BJ (cell line): ENCODE results near the gene AP5Z1. TPM values are rescaled to one million over a fixed set of nuclear protein-coding genes. Genes with fewer than 3 reads are reported as not detected.
A peak's percentile ranks its signal among the peaks of the same experiment; 100 is the strongest.

Experiments
- CTCF ChIA-PET: fragments of 350-600 bp; formaldehyde crosslinking; extraction: SDS; loops from one replicate; lab custom pipeline; 2021; ENCODE audit warnings: antibody characterized with exemption, inconsistent platforms; lab: Yijun Ruan, JAX
- POLR2A ChIA-PET: fragments of 300-600 bp; sonication (Branson Sonifier 250); formaldehyde crosslinking; extraction: SDS; loops from one replicate; lab custom pipeline; 2021; ENCODE audit warnings: antibody characterized with exemption; lab: Charles Lee
- DNase-seq: peaks from one replicate; pipeline ENCODE4 v3.0.0-alpha.2; 2011; ENCODE audit warnings: low read depth
- H3K27me3 ChIP-seq: 2 replicates; pipeline ENCODE4 v1.6.0; 2011; ENCODE audit warnings: low read length; ENCODE audit not compliant: control insufficient read depth, insufficient read depth
- H3K36me3 ChIP-seq: 2 replicates; pipeline ENCODE4 v1.5.1; 2011; ENCODE audit warnings: low read length; ENCODE audit not compliant: control insufficient read depth, insufficient read depth
- H3K4me3 ChIP-seq: 2 replicates; pipeline ENCODE4 v1.5.1; 2011; ENCODE audit warnings: low read depth, mild to moderate bottlenecking, control low read depth, low read length
- polyA plus RNA-seq: library from polyadenylated mRNA; depleted of rRNA; stranded (reverse); fragments of >200 nt; gene quantifications from 2 replicates; pipeline ENCODE4 v1.2.3, GENCODE V29; 2011
- TF ChIP-seq, protein P1 (sequence below): IDR thresholded peaks from 2 replicates; pipeline ENCODE4 v1.5.1; 2011; ENCODE audit warnings: low read depth, mild to moderate bottlenecking, control low read depth, inconsistent platforms, low read length, moderate library complexity; ENCODE audit not compliant: insufficient read depth

The AP5Z1 gene
- polyA plus RNA-seq, 1 experiment, result 27.3 TPM

DNA sequence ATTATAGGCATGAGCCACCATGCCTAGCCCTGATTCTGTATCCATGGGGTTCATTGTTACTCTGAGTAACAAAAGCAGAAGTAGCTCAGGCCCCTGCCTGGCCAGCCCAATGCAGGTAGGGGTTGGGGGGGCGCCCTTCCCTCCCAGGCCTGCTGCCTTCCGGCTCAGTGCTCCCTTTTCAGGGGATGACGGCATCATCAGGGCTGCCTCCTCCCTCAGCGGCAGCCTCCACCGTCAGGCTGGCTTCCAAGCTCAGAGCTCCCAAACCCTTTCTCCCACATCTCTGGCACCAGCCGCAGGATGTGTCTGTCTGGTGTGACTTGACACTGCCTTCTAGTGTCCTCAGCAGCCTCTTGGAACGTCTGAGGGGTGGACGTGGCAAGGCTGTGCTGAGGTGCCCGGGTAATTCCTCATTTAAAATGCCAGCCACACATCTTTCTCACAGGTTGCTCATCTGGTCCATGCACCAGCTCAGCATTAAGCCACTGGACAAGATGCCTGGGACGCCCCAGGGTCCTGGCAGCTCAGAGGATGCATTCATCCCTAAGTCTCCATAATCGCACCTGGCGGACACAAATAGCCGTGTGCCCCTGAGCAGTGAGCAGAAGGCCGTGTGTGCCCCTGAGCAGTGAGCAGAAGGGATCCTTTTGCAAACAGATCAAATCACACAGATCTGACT, 48.2 kb downstream of the AP5Z1 start:
- ChIA-PET POLR2A (no interaction called here), CTCF (interaction anchor here (1.0 kb wide), 1 partner anchor 25 kb away, joined by 4 read pairs; no protein-coding TSS in a partner anchor)
- Histone ChIP-seq H3K36me3 (no peaks in the 10 kb centered on the region), H3K4me3 (no peak overlapping the region), H3K27me3 (no peaks in the 10 kb centered on the region)
- TF ChIP-seq, protein P1, sequence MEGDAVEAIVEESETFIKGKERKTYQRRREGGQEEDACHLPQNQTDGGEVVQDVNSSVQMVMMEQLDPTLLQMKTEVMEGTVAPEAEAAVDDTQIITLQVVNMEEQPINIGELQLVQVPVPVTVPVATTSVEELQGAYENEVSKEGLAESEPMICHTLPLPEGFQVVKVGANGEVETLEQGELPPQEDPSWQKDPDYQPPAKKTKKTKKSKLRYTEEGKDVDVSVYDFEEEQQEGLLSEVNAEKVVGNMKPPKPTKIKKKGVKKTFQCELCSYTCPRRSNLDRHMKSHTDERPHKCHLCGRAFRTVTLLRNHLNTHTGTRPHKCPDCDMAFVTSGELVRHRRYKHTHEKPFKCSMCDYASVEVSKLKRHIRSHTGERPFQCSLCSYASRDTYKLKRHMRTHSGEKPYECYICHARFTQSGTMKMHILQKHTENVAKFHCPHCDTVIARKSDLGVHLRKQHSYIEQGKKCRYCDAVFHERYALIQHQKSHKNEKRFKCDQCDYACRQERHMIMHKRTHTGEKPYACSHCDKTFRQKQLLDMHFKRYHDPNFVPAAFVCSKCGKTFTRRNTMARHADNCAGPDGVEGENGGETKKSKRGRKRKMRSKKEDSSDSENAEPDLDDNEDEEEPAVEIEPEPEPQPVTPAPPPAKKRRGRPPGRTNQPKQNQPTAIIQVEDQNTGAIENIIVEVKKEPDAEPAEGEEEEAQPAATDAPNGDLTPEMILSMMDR, result no peak
- no peak for DNase-seq

DNA sequence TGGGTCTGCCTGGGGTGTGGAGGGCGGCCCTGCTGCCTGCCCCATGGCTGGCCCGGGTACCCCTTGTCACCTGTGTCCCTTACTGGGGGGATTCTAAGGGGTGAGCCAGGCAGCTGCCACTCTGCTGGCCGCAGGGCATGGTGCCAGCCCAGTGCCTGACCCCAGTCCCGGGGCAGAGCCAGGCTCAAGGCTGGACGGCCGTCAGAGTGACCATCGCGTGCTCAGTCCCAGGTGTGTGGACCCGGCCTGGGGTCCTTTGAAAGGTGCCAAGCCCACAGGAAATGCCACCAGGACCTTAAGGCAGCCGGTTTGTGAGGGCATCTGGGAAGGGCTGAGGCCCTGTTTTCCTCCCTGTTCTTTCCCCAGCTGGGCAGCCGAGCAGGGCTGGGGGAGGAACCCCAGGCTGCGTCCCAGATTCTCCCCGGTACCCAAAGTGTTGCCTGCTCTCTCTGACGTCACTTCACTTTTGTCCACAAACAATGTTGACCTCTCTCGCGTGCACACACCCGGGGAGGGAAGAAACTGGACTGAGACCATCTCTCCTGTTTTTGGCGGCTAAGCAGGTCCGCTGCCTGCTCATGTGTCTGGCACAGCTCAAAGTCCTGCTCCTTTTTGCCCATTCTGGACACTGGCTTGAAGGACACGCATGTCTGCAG, 48.8 kb downstream of the AP5Z1 start:
- DNase-seq, result no peak
- TF ChIP-seq, protein P1, result no peak
- ChIA-PET POLR2A (no interaction called here), CTCF (interaction anchor here (1.0 kb wide), 1 partner anchor 26 kb away, joined by 4 read pairs; no protein-coding TSS in a partner anchor)
- no peak overlapping the region for H3K4me3 ChIP-seq
- no peaks in the 10 kb centered on the region for H3K27me3 ChIP-seq
- no peaks in the 10 kb centered on the region for H3K36me3 ChIP-seq

DNA sequence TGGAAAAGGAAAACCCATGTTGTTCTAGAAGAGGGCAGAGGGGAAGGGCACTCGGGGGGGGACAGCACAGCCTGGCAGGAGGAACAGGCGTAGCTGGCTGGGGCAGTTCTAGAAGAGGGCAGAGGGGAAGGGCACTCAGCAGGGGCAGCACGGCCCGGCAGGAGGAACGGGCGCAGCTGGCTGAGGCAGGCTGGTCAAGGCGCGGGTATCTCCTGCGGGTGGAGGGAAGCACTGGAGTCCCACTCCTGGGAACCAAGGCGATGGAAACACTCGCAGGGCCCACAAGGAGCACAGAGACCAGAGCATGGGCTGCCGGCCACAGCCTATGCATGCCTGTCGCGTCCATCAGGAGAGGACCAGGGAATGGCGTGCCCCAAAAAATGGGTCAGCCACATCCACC, 49.7 kb downstream of the AP5Z1 start:
- CTCF ChIA-PET, result interaction anchor here (1.0 kb wide), 1 partner anchor 27 kb away, joined by 3 read pairs; no protein-coding TSS in a partner anchor

DNA sequence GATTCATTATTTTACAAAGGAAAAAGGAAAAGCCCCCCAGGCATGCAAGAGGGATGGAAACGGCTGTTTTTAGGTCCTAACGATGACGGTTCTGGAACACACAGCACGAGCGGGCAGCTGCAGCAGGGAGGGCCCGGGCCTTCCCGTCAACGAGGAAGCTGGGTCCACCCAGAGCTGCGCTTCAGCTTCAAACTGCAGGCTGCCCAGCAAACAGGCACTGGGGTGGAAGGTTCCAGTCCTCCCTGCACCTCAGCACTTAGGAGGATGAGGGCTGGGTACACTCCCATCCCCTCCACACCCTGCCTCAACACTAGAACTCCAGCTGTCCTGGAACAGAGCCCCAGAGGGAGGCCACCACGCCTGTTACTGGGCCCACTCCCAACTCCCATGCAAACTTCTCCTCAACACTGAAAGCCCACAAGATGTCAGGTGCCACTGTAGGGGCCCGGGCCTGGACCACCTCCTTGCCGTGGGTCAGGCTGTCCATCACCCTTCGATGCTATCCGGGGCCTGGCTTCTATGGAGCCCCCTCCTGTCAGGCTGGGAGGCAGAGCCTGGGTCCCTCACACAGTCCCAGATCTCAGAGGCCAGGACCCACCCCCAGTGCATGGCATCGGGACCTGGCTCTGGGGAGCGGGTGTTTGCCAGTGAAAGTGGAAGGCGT, 53.4 kb downstream of the AP5Z1 start:
- TF ChIP-seq, protein P1, result no peak
- H3K27me3 ChIP-seq, result no peaks in the 10 kb centered on the region
- CTCF ChIA-PET, result interaction anchor here (0.8 to 4.4 kb wide), 4 partner anchors 9 to 256 kb away, joined by 3 to 19 read pairs (median 8); partner anchors contain the start of gene RADIL
- POLR2A ChIA-PET, result no interaction called here
- DNase-seq, result no peak
- H3K36me3 ChIP-seq, result no peaks in the 10 kb centered on the region
- no peak overlapping the region for H3K4me3 ChIP-seq

More for the DNA sequence above, 49.7 kb downstream of the AP5Z1 start:
- DNase-seq, result no peak
- POLR2A ChIA-PET, result no interaction called here
- Histone ChIP-seq H3K27me3 (no peaks in the 10 kb centered on the region), H3K4me3 (no peak overlapping the region), H3K36me3 (no peaks in the 10 kb centered on the region)
- TF ChIP-seq, protein P1, result no peak

DNA sequence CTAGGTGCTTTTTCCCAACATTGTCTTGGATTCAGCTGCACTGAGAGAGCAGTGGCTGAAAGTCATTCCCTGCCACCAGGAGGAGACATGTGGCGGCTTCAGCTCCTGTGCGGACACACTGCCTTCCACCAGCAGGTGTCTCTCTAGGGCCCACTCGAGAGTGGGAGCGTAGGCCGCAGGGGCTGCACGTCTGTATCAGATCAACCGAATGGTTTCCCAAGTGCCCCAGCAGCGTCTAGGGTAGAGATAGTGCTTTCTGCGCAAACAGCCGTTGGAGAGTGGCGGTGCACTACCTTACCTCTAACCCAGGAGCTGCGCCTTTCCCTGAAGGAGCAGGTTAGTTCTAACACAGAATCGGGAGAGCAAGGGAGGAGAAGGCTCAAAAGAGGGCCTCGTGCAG, 54.8 kb downstream of the AP5Z1 start:
- H3K36me3 ChIP-seq, result no peaks in the 10 kb centered on the region
- TF ChIP-seq, protein P1, result peak; percentile 83
- no peak for DNase-seq
- no peaks in the 10 kb centered on the region for H3K27me3 ChIP-seq
- no peak overlapping the region for H3K4me3 ChIP-seq
- ChIA-PET CTCF (interaction anchor here (0.6 to 4.4 kb wide), 11 partner anchors 10 to 347 kb away, joined by 3 to 19 read pairs (median 4); partner anchors contain the start of gene RADIL), POLR2A (no interaction called here)
